H1 (cell line): Measurements from ENCODE around the gene CHFR. TPM values are rescaled to one million over a fixed set of nuclear protein-coding genes. Genes with fewer than 3 reads are reported as not detected.
"Not testable (repeated sequence)": the region's sequence is repeated elsewhere in the genome, so short reads cannot be mapped to it uniquely, and the experiment has no call there.

Experiments used
- CTCF ChIA-PET: fragments of 300-600 bp; sonication (Branson Sonifier 250); formaldehyde crosslinking; loops from one replicate; lab custom pipeline; 2021; ENCODE audit not compliant: partially characterized antibody; lab: Charles Lee
- POLR2A ChIA-PET: fragments of 300-600 bp; sonication (Branson Sonifier 250); formaldehyde crosslinking; loops from one replicate; lab custom pipeline; 2021; ENCODE audit warnings: inconsistent platforms; ENCODE audit not compliant: partially characterized antibody; lab: Charles Lee
- DNase-seq, 2 experiments: peaks; one replicate each; pipeline versions ENCODE4 v3.0.0 to v3.0.0-alpha.2; 2010 to 2022; ENCODE audit warnings: low spot score in 2 of 2, low read depth in 1 of 2, mixed read lengths in 1 of 2
- FAIRE-seq: peaks from 2 replicates; lab custom pipeline; 2011; peaks lifted over from hg19 to GRCh38; lab: Jason Lieb, UNC
- H2AFZ ChIP-seq: 2 replicates; pipeline ENCODE4 v1.8.1; 2012; ENCODE audit warnings: low read length, inconsistent platforms
- H2AK5ac ChIP-seq: 2 replicates; pipeline ENCODE4 v1.6.1; 2013; ENCODE audit warnings: low read depth, low read length
- H2BK120ac ChIP-seq: replicated peaks from 2 replicates; pipeline ENCODE3; 2013; ENCODE audit warnings: low read depth, low read length, inconsistent platforms
- H2BK12ac ChIP-seq: 2 replicates; pipeline ENCODE4 v1.6.1; 2013; ENCODE audit warnings: low read depth, low read length
- H2BK15ac ChIP-seq: 2 replicates; pipeline ENCODE4 v1.6.1; 2013; ENCODE audit warnings: low read length
- H2BK20ac ChIP-seq: 2 replicates; pipeline ENCODE4 v1.6.1; 2013; ENCODE audit warnings: low read length
- H2BK5ac ChIP-seq: 2 replicates; pipeline ENCODE4 v1.6.1; 2013; ENCODE audit warnings: low read depth, low read length
- H3K14ac ChIP-seq: 2 replicates; pipeline ENCODE4 v1.6.1; 2013; ENCODE audit warnings: inconsistent platforms; ENCODE audit not compliant: insufficient read length
- H3K18ac ChIP-seq: 2 replicates; pipeline ENCODE4 v1.6.1; 2013; ENCODE audit warnings: low read length; ENCODE audit errors: extremely low read depth
- H3K23ac ChIP-seq: 2 replicates; pipeline ENCODE4 v1.6.1; 2013; ENCODE audit warnings: inconsistent platforms; ENCODE audit not compliant: insufficient read length
- H3K23me2 ChIP-seq: 2 replicates; pipeline ENCODE4 v1.6.1; 2013; ENCODE audit warnings: low read depth, low read length
- H3K27ac ChIP-seq: 2 replicates; pipeline ENCODE4 v1.6.1; 2011; ENCODE audit warnings: low read depth, low read length, inconsistent platforms
- H3K27me3 ChIP-seq, 4 experiments: replicated peaks in 1 of 4; 1 replicate in 1 of 4; 2 replicates in 3 of 4; pipeline versions ENCODE4 v1.6.1 to v1.8.1; 2011 to 2013; ENCODE audit warnings: low read length in 3 of 4, mild to moderate bottlenecking in 3 of 4, inconsistent platforms in 2 of 4, mixed read lengths in 2 of 4, moderate library complexity in 1 of 4; ENCODE audit not compliant: control insufficient read depth in 3 of 4, insufficient read depth in 3 of 4; ENCODE audit errors: extremely low read depth in 1 of 4
- H3K36me3 ChIP-seq, 4 experiments: 2 replicates each; pipeline versions ENCODE4 v1.6.1 to v1.8.1; 2011 to 2013; ENCODE audit warnings: mild to moderate bottlenecking in 4 of 4, low read length in 3 of 4, moderate library complexity in 2 of 4, control low read depth in 1 of 4, inconsistent platforms in 1 of 4; ENCODE audit not compliant: insufficient read depth in 4 of 4, control insufficient read depth in 2 of 4
- H3K4ac ChIP-seq: replicated peaks from 2 replicates; pipeline ENCODE3; 2013; ENCODE audit warnings: low read length, low read depth, mixed read lengths, inconsistent platforms; ENCODE audit not compliant: insufficient read length
- H3K4me1 ChIP-seq, 4 experiments: replicated peaks in 1 of 4; 1 replicate in 1 of 4; 2 replicates in 3 of 4; pipeline versions ENCODE4 v1.6.1 to v1.8.1; 2011 to 2013; ENCODE audit warnings: low read length in 3 of 4, inconsistent platforms in 2 of 4, mixed read lengths in 1 of 4; ENCODE audit not compliant: insufficient read depth in 4 of 4, control insufficient read depth in 3 of 4
- H3K4me2 ChIP-seq, 2 experiments: 2 replicates each; pipeline versions ENCODE4 v1.6.1 to v1.8.1; 2011 to 2013; ENCODE audit warnings: low read depth in 2 of 2, low read length in 2 of 2, control low read depth in 1 of 2, inconsistent platforms in 1 of 2, mild to moderate bottlenecking in 1 of 2; ENCODE audit not compliant: insufficient read depth in 1 of 2
- H3K4me3 ChIP-seq, 4 experiments: fragments of 200-600, 300-600 bp in 1 of 4; sonication (generic), shearing (Covaris generic), sonication (Bioruptor Twin) in 1 of 4; 2 replicates each; pipeline versions ENCODE4 v1.5.1 to v1.8.1; 2011 to 2016; ENCODE audit warnings: low read length in 4 of 4, low read depth in 3 of 4, control low read depth in 2 of 4, inconsistent platforms in 2 of 4, mild to moderate bottlenecking in 2 of 4, mixed read lengths in 1 of 4, moderate library complexity in 1 of 4; ENCODE audit not compliant: insufficient read depth in 2 of 4; ENCODE audit errors: extremely low read depth in 1 of 4
- H3K56ac ChIP-seq: replicated peaks from 2 replicates; pipeline ENCODE3; 2013; ENCODE audit warnings: low read depth, mild to moderate bottlenecking, mixed read lengths, low read length, inconsistent platforms; ENCODE audit not compliant: insufficient read length
- H3K79me1 ChIP-seq: 2 replicates; pipeline ENCODE4 v1.6.1; 2013; ENCODE audit warnings: low read depth, low read length, control low read depth
- H3K79me2 ChIP-seq, 2 experiments: 2 replicates each; pipeline versions ENCODE4 v1.6.1 to v1.8.1; 2012 to 2013; ENCODE audit warnings: low read length in 2 of 2, mild to moderate bottlenecking in 2 of 2, inconsistent platforms in 1 of 2; ENCODE audit not compliant: insufficient read depth in 2 of 2, control insufficient read depth in 1 of 2
- H3K9ac ChIP-seq, 4 experiments: replicated peaks in 1 of 4; 1 replicate in 1 of 4; 2 replicates in 3 of 4; pipeline versions ENCODE4 v1.6.1 to v1.8.1; 2011 to 2013; ENCODE audit warnings: low read depth in 3 of 4, low read length in 3 of 4, control low read depth in 2 of 4, mild to moderate bottlenecking in 2 of 4, moderate library complexity in 2 of 4, inconsistent platforms in 1 of 4; ENCODE audit errors: extremely low read depth in 1 of 4
- H3K9me3 ChIP-seq, 2 experiments: 2 replicates each; pipeline versions ENCODE4 v1.6.1 to v1.8.1; 2012 to 2013; ENCODE audit warnings: mild to moderate bottlenecking in 2 of 2, moderate library complexity in 2 of 2, control low read depth in 1 of 2, inconsistent platforms in 1 of 2, low read depth in 1 of 2, low read length in 1 of 2, mixed read lengths in 1 of 2; ENCODE audit not compliant: insufficient read depth in 2 of 2
- H4K20me1 ChIP-seq, 2 experiments: replicated peaks in 1 of 2; 2 replicates each; pipeline versions ENCODE3 to v1.8.1; 2011 to 2013; ENCODE audit warnings: inconsistent platforms in 2 of 2, low read length in 2 of 2, mild to moderate bottlenecking in 1 of 2; ENCODE audit not compliant: insufficient read depth in 2 of 2, control insufficient read depth in 1 of 2
- H4K5ac ChIP-seq: 2 replicates; pipeline ENCODE4 v1.6.1; 2013; ENCODE audit warnings: low read length, low read depth, mixed read lengths, inconsistent platforms; ENCODE audit not compliant: insufficient read length
- H4K8ac ChIP-seq: 2 replicates; pipeline ENCODE4 v1.8.0; 2013; ENCODE audit warnings: mild to moderate bottlenecking, moderate library complexity, low read length, inconsistent platforms; ENCODE audit not compliant: insufficient read depth; ENCODE audit errors: extremely low read depth
- H4K91ac ChIP-seq: replicated peaks from 2 replicates; pipeline ENCODE3; 2013; ENCODE audit warnings: low read length, mixed read lengths, inconsistent platforms; ENCODE audit not compliant: insufficient read length
- WGBS, 2 experiments: shearing (Covaris generic) in 1 of 2; methylation state at CpG; one replicate each; pipeline versions ENCODE4 v1.1.6 to v1.1.7; 2013 to 2015; ENCODE audit warnings: low lambda C conversion rate in 2 of 2, mixed read lengths in 2 of 2, inconsistent platforms in 1 of 2, low coverage in 1 of 2, missing lambda C conversion rate in 1 of 2; ENCODE audit not compliant: insufficient replicate concordance in 2 of 2, insufficient coverage in 1 of 2, insufficient read length in 1 of 2; ENCODE audit errors: extremely low coverage in 1 of 2, missing lambda C conversion rate in 1 of 2; 5-methylcytosine and 5-hydroxymethylcytosine counted together
- polyA plus RNA-seq, 7 experiments: library from polyadenylated mRNA; depleted of rRNA in 3 of 7; stranded (reverse) in 5 of 7; unstranded in 2 of 7; fragments of >200 nt in 5 of 7; fragments of 200-250 nt in 2 of 7; gene quantifications; 1 replicate in 5 of 7; 2 replicates in 1 of 7; 4 replicates in 1 of 7; pipeline versions ENCODE4 v1.2.1 to v1.2.3, GENCODE V29; 2011 to 2013; ENCODE audit warnings: missing spikeins in 2 of 7, mixed read lengths in 2 of 7
- total RNA-seq: library from RNA; stranded (reverse); fragmentation: NEBNext Ultra II Directional; extraction: Animal tissue kit (Norgen Biotek cat#: 25700); gene quantifications from 2 replicates; pipeline ENCODE4 v1.2.1, GENCODE V29; 2021

Gene CHFR
- total and polyA plus RNA-seq, 2 of the 8 experiments (the other 6 are each of a cell fraction or from before 2014, with no cell fraction given): 31.4 to 44.6 TPM

- not testable (repeated sequence) for DNase-seq, H3K4me1 ChIP-seq, H2BK12ac ChIP-seq, H3K27me3 ChIP-seq, H3K23me2 ChIP-seq, H2BK5ac ChIP-seq, H3K4me2 ChIP-seq, H2AK5ac ChIP-seq, H3K4me3 ChIP-seq, H3K27ac ChIP-seq, H3K18ac ChIP-seq, H3K23ac ChIP-seq, H3K79me2 ChIP-seq, H4K91ac ChIP-seq, H2AFZ ChIP-seq, H2BK15ac ChIP-seq, H4K5ac ChIP-seq, H2BK20ac ChIP-seq, H4K8ac ChIP-seq, H2BK120ac ChIP-seq, H3K4ac ChIP-seq, H3K9ac ChIP-seq, H3K56ac ChIP-seq, H3K9me3 ChIP-seq, H3K14ac ChIP-seq, H3K79me1 ChIP-seq, FAIRE-seq
- WGBS, 2 experiments: 80% methylated on average over 2 of the region's 2 CpGs; no CpG with 5 or more reads in 1 of the 2 experiments
- peaks cover 10 to 37% (median 15%) of the 10 kb centered on the region in 4 experiments for H3K36me3 ChIP-seq
- ChIA-PET POLR2A (interaction anchor here (0.7 kb wide), 1 partner anchor 188 kb away, joined by 3 read pairs; no protein-coding TSS in a partner anchor), CTCF (interaction anchor here (0.7 kb wide), 1 partner anchor 23 kb away, joined by 3 read pairs; no protein-coding TSS in a partner anchor)
- H4K20me1 ChIP-seq: peaks cover 0 to 12% of the 10 kb centered on the region in 2 experiments
These were observed 95.5 kb downstream of the CHFR start for GRCh38 chr12:132791940-132792339.
